HT-29 (cell line): ENCODE data around the gene DCAF8. TPM values are rescaled to one million over a fixed set of nuclear protein-coding genes. Genes with fewer than 3 reads are reported as not detected.

Source experiments
- DNase-seq: peaks from one replicate; pipeline ENCODE4 v3.0.0-alpha.2; 2015; ENCODE audit warnings: low spot score
- total RNA-seq: library from RNA; depleted of rRNA; stranded (reverse); fragments of >200 nt; shearing (Covaris generic); gene quantifications from 2 replicates; pipeline ENCODE4 v1.2.3, GENCODE V29; 2014

The DCAF8 gene
- total RNA-seq, 1 experiment from 2014 or later = 54.1 TPM

- DNase-seq = no peak
Observed at GRCh38 chr1:160264795-160265307, 2.5 kb upstream of the DCAF8 start.

- DNase-seq = peak; percentile 77
Observed at GRCh38 chr1:160261556-160261892, 825 bp downstream of the DCAF8 start.

- DNase-seq = peak; percentile 62
Observed at GRCh38 chr1:160260406-160261382, 1.7 kb downstream of the DCAF8 start.

GRCh38 chr1:160258177-160258798 is 4.1 kb downstream of the DCAF8 start:
- DNase-seq = no peak

GRCh38 chr1:160257411-160258015 is 4.8 kb downstream of the DCAF8 start:
- no peak for DNase-seq

- peak; percentile 18 for DNase-seq
Observed at GRCh38 chr1:160256396-160257046, 5.8 kb downstream of the DCAF8 start.

- no peak for DNase-seq
Observed at GRCh38 chr1:160255781-160256300, 6.5 kb downstream of the DCAF8 start.

- DNase-seq = peak; percentile 79
Observed at GRCh38 chr1:160251687-160252526, 10.4 kb downstream of the DCAF8 start.

- no peak for DNase-seq
Observed at GRCh38 chr1:160251011-160251410, 11.3 kb downstream of the DCAF8 start.

- DNase-seq = no peak
Observed at GRCh38 chr1:160247053-160247452, 15.3 kb downstream of the DCAF8 start.

GRCh38 chr1:160245434-160245833 is 16.9 kb downstream of the DCAF8 start:
- DNase-seq = no peak

GRCh38 chr1:160244209-160244608 is 18.1 kb downstream of the DCAF8 start:
- DNase-seq = no peak

GRCh38 chr1:160243767-160244166 is 18.6 kb downstream of the DCAF8 start:
- no peak for DNase-seq

- DNase-seq = no peak
Observed at GRCh38 chr1:160239582-160240299, 22.6 kb downstream of the DCAF8 start.

- DNase-seq = no peak
Observed at GRCh38 chr1:160238408-160238807, 23.9 kb downstream of the DCAF8 start.

- DNase-seq = no peak
Observed at GRCh38 chr1:160237558-160237957, 24.8 kb downstream of the DCAF8 start.

- DNase-seq = no peak
Observed at GRCh38 chr1:160236806-160237205, 25.5 kb downstream of the DCAF8 start.

GRCh38 chr1:160232911-160233310 is 29.4 kb downstream of the DCAF8 start:
- no peak for DNase-seq

GRCh38 chr1:160228431-160228830 is 33.9 kb downstream of the DCAF8 start:
- no peak for DNase-seq

- no peak for DNase-seq
Observed at GRCh38 chr1:160227561-160227960, 34.8 kb downstream of the DCAF8 start.
